ENCODE results near the gene MANEA.

GRCh38 chr6:95547043-95547442 lies 30.3 kb upstream of the MANEA start:
- TF ChIP-seq CTCF (optimal IDR thresholded peaks at IDR 0.05 in 1 of 3, IDR thresholded peaks at IDR 0.05 in 1 of 3, conservative IDR thresholded peaks at IDR 0.05 in 1 of 3; ENCODE audit: extremely low read depth in 1 of 3, insufficient read depth in 2 of 3, low read length in 3 of 3) = no peak
- no peak for TF ChIP-seq EZH2 (IDR thresholded peaks at IDR 0.05; ENCODE audit: low read length)

All from keratinocyte (primary cell).